IMR-90 (cell line): ENCODE measurements around the gene P2RX7. TPM values are rescaled to one million over a fixed set of nuclear protein-coding genes. Genes with fewer than 3 reads are reported as not detected.

Experiments
- ATAC-seq: fragments of 200-7000 bp; cut with Tn5 transposase; 2 replicates; pipeline ENCODE4 v1.9.1; 2020; ENCODE audit warnings: low read depth, mild to moderate bottlenecking, moderate library complexity
- BruUV-seq: library from RNA; stranded (reverse); fragments of 400-500 nt; replicated peaks from 2 replicates; lab custom pipeline; 2021; lab: Mats Ljungman, UMichigan
- CTCF ChIA-PET: fragments of 300-600 bp; formaldehyde crosslinking; extraction: SDS; loops from one replicate; lab custom pipeline; 2021; ENCODE audit warnings: antibody characterized with exemption; lab: Yijun Ruan, JAX
- POLR2A ChIA-PET: fragments of 300-600 bp; sonication (Branson Sonifier 250); formaldehyde crosslinking; loops from one replicate; lab custom pipeline; 2022; ENCODE audit warnings: antibody characterized with exemption; ENCODE audit not compliant: unreplicated experiment; lab: Charles Lee
- DNase-seq: peaks from one replicate; pipeline ENCODE4 v3.0.0; 2013
- H2AFZ ChIP-seq: replicated peaks from 2 replicates; pipeline ENCODE3; 2013; ENCODE audit warnings: low read length, mild to moderate bottlenecking; ENCODE audit not compliant: poor library complexity
- H2AK5ac ChIP-seq: 2 replicates; pipeline ENCODE4 v1.6.1; 2013; ENCODE audit warnings: low read depth, low read length, inconsistent platforms
- H2AK9ac ChIP-seq: replicated peaks from 2 replicates; pipeline ENCODE3; 2013; ENCODE audit warnings: mild to moderate bottlenecking, low read depth, low read length, moderate library complexity; ENCODE audit not compliant: poor library complexity
- H2BK120ac ChIP-seq: 2 replicates; pipeline ENCODE4 v1.6.1; 2013; ENCODE audit warnings: low read depth, low read length, inconsistent platforms
- H2BK15ac ChIP-seq: 3 replicates; pipeline ENCODE4 v1.6.1; 2013; ENCODE audit warnings: low read depth, low read length, inconsistent platforms
- H2BK20ac ChIP-seq: 2 replicates; pipeline ENCODE4 v1.6.1; 2013; ENCODE audit warnings: low read depth, mild to moderate bottlenecking, inconsistent platforms, low read length, moderate library complexity
- H2BK5ac ChIP-seq: 2 replicates; pipeline ENCODE4 v1.6.1; 2013; ENCODE audit warnings: mild to moderate bottlenecking, low read depth, low read length, inconsistent platforms; ENCODE audit not compliant: poor library complexity, severe bottlenecking
- H3K14ac ChIP-seq: replicated peaks from 2 replicates; pipeline ENCODE4 v1.6.1; 2013; ENCODE audit warnings: low read depth, low read length, inconsistent platforms
- H3K18ac ChIP-seq: 2 replicates; pipeline ENCODE4 v1.6.1; 2013; ENCODE audit warnings: low read depth, low read length, control low read depth
- H3K23ac ChIP-seq: 2 replicates; pipeline ENCODE4 v1.6.1; 2013; ENCODE audit warnings: low read depth, low read length, inconsistent platforms
- H3K27ac ChIP-seq: 2 replicates; pipeline ENCODE4 v1.5.1; 2013; ENCODE audit warnings: mild to moderate bottlenecking, control low read depth, low read length; ENCODE audit not compliant: insufficient read depth
- H3K27me3 ChIP-seq: 2 replicates; pipeline ENCODE4 v1.6.1; 2013; ENCODE audit warnings: low read length; ENCODE audit not compliant: control insufficient read depth, insufficient read depth
- H3K36me3 ChIP-seq: 2 replicates; pipeline ENCODE4 v1.6.1; 2013; ENCODE audit warnings: low read length, mixed read lengths; ENCODE audit not compliant: control insufficient read depth, insufficient read depth
- H3K4ac ChIP-seq: 2 replicates; pipeline ENCODE4 v1.6.1; 2013; ENCODE audit warnings: low read depth, low read length, inconsistent platforms
- H3K4me1 ChIP-seq: 2 replicates; pipeline ENCODE4 v1.6.1; 2013; ENCODE audit warnings: low read length, mixed read lengths; ENCODE audit not compliant: control insufficient read depth, insufficient read depth
- H3K4me2 ChIP-seq: 2 replicates; pipeline ENCODE4 v1.6.1; 2013; ENCODE audit warnings: low read depth, mild to moderate bottlenecking, control low read depth, low read length, moderate library complexity
- H3K4me3 ChIP-seq: 2 replicates; pipeline ENCODE4 v1.5.1; 2013; ENCODE audit warnings: low read depth, mild to moderate bottlenecking, control low read depth, low read length, moderate library complexity; ENCODE audit not compliant: insufficient read depth
- H3K56ac ChIP-seq: 2 replicates; pipeline ENCODE4 v1.6.1; 2013; ENCODE audit warnings: low read length, inconsistent platforms; ENCODE audit not compliant: insufficient read depth; ENCODE audit errors: extremely low read depth
- H3K79me1 ChIP-seq, 2 experiments: 2 replicates each; pipeline ENCODE4 v1.6.1; 2013; ENCODE audit warnings: low read length in 2 of 2, inconsistent platforms in 1 of 2, low read depth in 1 of 2
- H3K9ac ChIP-seq: 2 replicates; pipeline ENCODE4 v1.6.1; 2013; ENCODE audit warnings: low read depth, low read length, control low read depth
- H3K9me1 ChIP-seq: 2 replicates; pipeline ENCODE4 v1.6.1; 2013; ENCODE audit warnings: low read length, inconsistent platforms; ENCODE audit not compliant: insufficient read depth
- H3K9me3 ChIP-seq: 2 replicates; pipeline ENCODE4 v1.6.1; 2013; ENCODE audit warnings: low read length; ENCODE audit not compliant: control insufficient read depth, insufficient read depth
- H4K20me1 ChIP-seq: 2 replicates; pipeline ENCODE4 v1.6.1; 2013; ENCODE audit warnings: low read length, inconsistent platforms; ENCODE audit not compliant: insufficient read depth
- H4K5ac ChIP-seq: 2 replicates; pipeline ENCODE4 v1.6.1; 2013; ENCODE audit warnings: mild to moderate bottlenecking, low read depth, low read length, control low read depth
- H4K8ac ChIP-seq, 2 experiments: 2 replicates each; pipeline ENCODE4 v1.6.1; 2013; ENCODE audit warnings: low read depth in 2 of 2, low read length in 2 of 2, control low read depth in 1 of 2, inconsistent platforms in 1 of 2
- H4K91ac ChIP-seq: 2 replicates; pipeline ENCODE4 v1.6.1; 2013; ENCODE audit warnings: low read depth, low read length, inconsistent platforms; ENCODE audit not compliant: insufficient read depth
- MAFK ChIP-seq: IDR thresholded peaks from 2 replicates; pipeline ENCODE4 v1.6.1; 2012; ENCODE audit warnings: low read depth, low read length, improper control_type of control experiment
- NFE2L2 ChIP-seq: fragments of 150-350 bp; IDR thresholded peaks from 2 replicates; pipeline ENCODE4 v1.6.1; 2016; ENCODE audit warnings: low read depth, mild to moderate bottlenecking, low read length
- RCOR1 ChIP-seq: IDR thresholded peaks from 2 replicates; pipeline ENCODE4 v1.6.1; 2012; ENCODE audit warnings: mild to moderate bottlenecking, low read length, improper control_type of control experiment; ENCODE audit not compliant: insufficient replicate concordance
- WGBS, 2 experiments: methylation state at CpG; one replicate each; pipeline versions ENCODE4 v1.1.5 to v1.1.7; 2013; ENCODE audit warnings: missing lambda C conversion rate in 2 of 2; ENCODE audit not compliant: insufficient read length in 1 of 2; ENCODE audit errors: extremely low coverage in 2 of 2; 5-methylcytosine and 5-hydroxymethylcytosine counted together
- dilution Hi-C: fragments of 300-500 bp; cut with HindIII; formaldehyde crosslinking; loops from one replicate; pipeline ENCODE4 v1.14.3; 2018; ENCODE audit warnings: low sequenced_read_pairs; ENCODE audit not compliant: unreplicated experiment
- in situ Hi-C: fragments of 300-500 bp; cut with MboI; formaldehyde crosslinking; loops from 3 replicates; pipeline ENCODE4 v1.14.3; 2019; ENCODE audit warnings: low sequenced_read_pairs, inconsistent platforms, mixed read lengths
- intact Hi-C: fragments of 100-400 bp; cut with micrococcal nuclease; formaldehyde crosslinking; loops from 2 replicates; pipeline ENCODE4 v1.10.0; 2022
- polyA plus RNA-seq, 3 experiments: library from polyadenylated mRNA; depleted of rRNA; stranded (reverse); fragments of >200 nt; gene quantifications; 2 replicates each; pipeline ENCODE4 v1.2.3, GENCODE V29; 2012; ENCODE audit warnings: low replicate concordance in 1 of 3
- total RNA-seq: library from RNA; depleted of rRNA; stranded (reverse); fragments of >200 nt; gene quantifications from 2 replicates; pipeline ENCODE4 v1.2.3, GENCODE V29; 2012

P2RX7 gene
- total and polyA plus RNA-seq, 2 of the 4 experiments (the other 2 are of a cell fraction): 0.07 to 0.18 TPM

GRCh38 chr12:121187501-121187900 is 54.8 kb downstream of the P2RX7 start:
- WGBS, 2 experiments: no CpG with 5 or more reads among the region's 7 CpGs
- Histone ChIP-seq H3K4me3 (no peak overlapping the region), H3K18ac (no peak overlapping the region), H3K4me2 (no peak overlapping the region), H3K14ac (no peak overlapping the region), H2AK5ac (no peak overlapping the region), H4K5ac (no peak overlapping the region), H4K91ac (no peak overlapping the region), H3K27ac (no peak overlapping the region), H3K4ac (no peak overlapping the region), H2BK20ac (no peak overlapping the region), H3K36me3 (no peaks in the 10 kb centered on the region), H2BK120ac (no peak overlapping the region), H2BK5ac (no peak overlapping the region), H3K23ac (no peak overlapping the region), H3K27me3 (no peaks in the 10 kb centered on the region), H3K4me1 (peaks cover 13% of the 10 kb centered on the region), H4K20me1 (no peaks in the 10 kb centered on the region), H3K9me3 (no peaks in the 10 kb centered on the region), H3K79me1 (no peaks in the 10 kb centered on the region), H3K9ac (no peak overlapping the region), H2AFZ (no peak overlapping the region), H3K56ac (no peak overlapping the region), H3K9me1 (peaks cover 22% of the 10 kb centered on the region), H2AK9ac (no peak overlapping the region), H2BK15ac (no peak overlapping the region), H4K8ac (no peak overlapping the region)
- dilution Hi-C loops (no loop called here), intact Hi-C loops (no loop called here), in situ Hi-C loops (no loop called here)
- ChIA-PET CTCF (interaction anchor here (0.6 kb wide), 1 partner anchor 28 kb away, joined by 3 read pairs; no protein-coding TSS in a partner anchor), POLR2A (no interaction called here)
- no peak for ATAC-seq
- DNase-seq: no peak
- no TSS peak for BruUV-seq
- TF ChIP-seq MAFK (no peak), RCOR1 (no peak), NFE2L2 (no peak)
